B cell (primary cell): ENCODE measurements around the gene BUB1. TPM values are rescaled to one million over a fixed set of nuclear protein-coding genes. Genes with fewer than 3 reads are reported as not detected.

Experiments used
- ATAC-seq: fragments of 200-7000 bp; cut with Tn5 transposase; one replicate; pipeline ENCODE4 v1.10.0; 2021; ENCODE audit warnings: low read depth, mild to moderate bottlenecking, moderate number of reproducible peaks, moderate library complexity
- CTCF ChIA-PET: fragments of 350-600 bp; sonication (Branson Sonifier 250); formaldehyde crosslinking; loops from one replicate; lab custom pipeline; 2021; ENCODE audit warnings: antibody characterized with exemption, inconsistent platforms; lab: Charles Lee
- POLR2A ChIA-PET: fragments of 350-600 bp; sonication (Branson Sonifier 250); formaldehyde crosslinking; loops from one replicate; lab custom pipeline; 2021; ENCODE audit warnings: antibody characterized with exemption; lab: Charles Lee
- DNase-seq: peaks from one replicate; pipeline ENCODE4 v3.0.0; 2013
- H2AFZ ChIP-seq: 2 replicates; pipeline ENCODE4 v1.6.1; 2012; ENCODE audit warnings: mild to moderate bottlenecking, low read depth, low read length; ENCODE audit not compliant: insufficient read depth, poor library complexity, severe bottlenecking
- H3K27ac ChIP-seq, 2 donors: 1 replicate in 1 of 2; 2 replicates in 1 of 2; pipeline ENCODE4 v1.5.1; 2012 to 2013; ENCODE audit warnings: low read length in 2 of 2, mild to moderate bottlenecking in 2 of 2, moderate library complexity in 1 of 2
- H3K27me3 ChIP-seq, 4 experiments: fragments of 200-600 bp in 1 of 4; sonication (generic) in 1 of 4; replicated peaks in 1 of 4; 1 replicate in 2 of 4; 2 replicates in 2 of 4; pipeline versions ENCODE4 v1.6.1 to v1.7.0; 2013 to 2016; ENCODE audit warnings: low read length in 3 of 4, mild to moderate bottlenecking in 2 of 4, mixed read lengths in 1 of 4, moderate library complexity in 1 of 4; ENCODE audit not compliant: insufficient read depth in 4 of 4, control insufficient read depth in 3 of 4; ENCODE audit errors: control extremely low read depth in 1 of 4
- H3K36me3 ChIP-seq, 2 experiments: replicated peaks in 1 of 2; 1 replicate in 1 of 2; 2 replicates in 1 of 2; pipeline versions ENCODE4 v1.6.1 to v1.7.1; 2013; ENCODE audit warnings: low read length in 1 of 2; ENCODE audit not compliant: insufficient read depth in 2 of 2, control insufficient read depth in 1 of 2; ENCODE audit errors: control extremely low read depth in 1 of 2, extremely low read depth in 1 of 2
- H3K4me1 ChIP-seq, 2 donors: fragments of 200-600 bp in 1 of 2; sonication (generic) in 1 of 2; 1 replicate in 1 of 2; 2 replicates in 1 of 2; pipeline versions ENCODE4 v1.5.1 to v1.6.1; 2013 to 2017; ENCODE audit warnings: low read length in 2 of 2; ENCODE audit not compliant: control insufficient read depth in 2 of 2, insufficient read depth in 2 of 2
- H3K4me2 ChIP-seq: replicated peaks from 2 replicates; pipeline ENCODE3; 2012; ENCODE audit warnings: mild to moderate bottlenecking, low read depth, low read length; ENCODE audit not compliant: poor library complexity, severe bottlenecking
- H3K4me3 ChIP-seq, 5 experiments: fragments of 200-600 bp in 1 of 5; sonication (generic) in 1 of 5; 1 replicate in 3 of 5; 2 replicates in 2 of 5; pipeline versions ENCODE4 v1.5.1 to v1.7.0; 2011 to 2016; ENCODE audit warnings: low read length in 4 of 5, mild to moderate bottlenecking in 4 of 5, low read depth in 2 of 5, control low read depth in 1 of 5, moderate library complexity in 1 of 5; ENCODE audit not compliant: insufficient read depth in 1 of 5; ENCODE audit errors: control extremely low read depth in 1 of 5, extremely low read depth in 1 of 5
- H3K79me2 ChIP-seq: fragments of 200-600 bp; sonication (generic); one replicate; pipeline ENCODE4 v1.6.0; 2016; ENCODE audit warnings: low read length; ENCODE audit not compliant: control insufficient read depth, insufficient read depth
- H3K9ac ChIP-seq: fragments of 200-600 bp; sonication (generic); 2 replicates; pipeline ENCODE4 v1.6.1; 2017; ENCODE audit warnings: mild to moderate bottlenecking, low read length, moderate library complexity
- H3K9me3 ChIP-seq, 3 donors: one replicate each; pipeline versions ENCODE4 v1.6.1 to v1.7.1; 2013; ENCODE audit warnings: low read length in 2 of 3; ENCODE audit not compliant: control insufficient read depth in 2 of 3, insufficient read depth in 1 of 3; ENCODE audit errors: control extremely low read depth in 1 of 3
- H4K20me1 ChIP-seq: 2 replicates; pipeline ENCODE4 v1.6.0; 2012; ENCODE audit warnings: mild to moderate bottlenecking, low read length; ENCODE audit not compliant: insufficient read depth, control insufficient read depth, poor library complexity, severe bottlenecking
- H3K27ac Mint-ChIP-seq: one replicate; pipeline ENCODE4 v1.8.0; 2021; ENCODE audit warnings: mixed read lengths
- H3K27me3 Mint-ChIP-seq: one replicate; pipeline ENCODE4 v1.8.0; 2021; ENCODE audit warnings: mixed read lengths
- H3K4me1 Mint-ChIP-seq: one replicate; pipeline ENCODE4 v1.8.0; 2021; ENCODE audit warnings: mixed read lengths
- H3K4me3 Mint-ChIP-seq: one replicate; pipeline ENCODE4 v1.8.0; 2021; ENCODE audit warnings: mixed read lengths
- H3K9me3 Mint-ChIP-seq: one replicate; pipeline ENCODE4 v1.8.0; 2022; ENCODE audit warnings: mixed read lengths; ENCODE audit not compliant: insufficient read depth
- CTCF ChIP-seq: fragments of 200-600 bp; IDR thresholded peaks from one replicate; pipeline ENCODE4 v1.8.0; 2022; ENCODE audit warnings: antibody characterized with exemption, mild to moderate bottlenecking
- EZH2 ChIP-seq: IDR thresholded peaks from 2 replicates; pipeline ENCODE4 v1.6.1; 2012; ENCODE audit warnings: borderline replicate concordance, low read depth, mild to moderate bottlenecking, moderate library complexity, low read length; ENCODE audit not compliant: insufficient read depth, poor library complexity, severe bottlenecking
- WGBS: methylation state at CpG from one replicate; pipeline ENCODE4 v1.1.5; 2013; ENCODE audit warnings: missing lambda C conversion rate; ENCODE audit not compliant: insufficient coverage; 5-methylcytosine and 5-hydroxymethylcytosine counted together
- intact Hi-C: fragments of 100-400 bp; cut with micrococcal nuclease; formaldehyde crosslinking; loops from one replicate; pipeline ENCODE4 v1.10.0; 2022
- polyA plus RNA-seq: library from polyadenylated mRNA; depleted of rRNA; stranded (reverse); fragments of >200 nt; gene quantifications from 2 replicates; pipeline ENCODE4 v1.2.3, GENCODE V29; 2012
- total RNA-seq, 2 donors: library from RNA; stranded (reverse); fragments of 120-200 nt in 1 of 2; gene quantifications; 1 replicate in 1 of 2; 2 replicates in 1 of 2; pipeline versions ENCODE4 v1.2.3 to v1.2.4, GENCODE V29; 2013 to 2022

Gene BUB1
- total and polyA plus RNA-seq, 2 donors (not counting 1 experiment from before 2014, with no cell fraction given) = 0.85 to 2.0 TPM

- TF ChIP-seq EZH2 = no peak
- TF ChIP-seq CTCF = no peak
- H3K27me3 Mint-ChIP-seq = peaks cover 68% of the 10 kb centered on the region
- Histone ChIP-seq H3K27me3 (peaks cover 0 to 18% (median 12%) of the 10 kb centered on the region in 4 experiments), H3K79me2 (no peaks in the 10 kb centered on the region), H3K4me2 (no peak overlapping the region), H4K20me1 (no peaks in the 10 kb centered on the region), H3K4me3 (no peak overlapping the region), H3K9ac (no peak overlapping the region), H3K36me3 (no peaks in the 10 kb centered on the region), H3K9me3 (peaks cover 0 to 6% (median 0%) of the 10 kb centered on the region in 3 donors), H3K27ac (no peak overlapping the region), H3K4me1 (no peaks in the 10 kb centered on the region), H2AFZ (no peak overlapping the region)
- 93% methylated on average over 6 of the region's 6 CpGs for WGBS
- POLR2A ChIA-PET = no interaction called here
- H3K4me3 Mint-ChIP-seq = no peak overlapping the region
- intact Hi-C loops = no loop called here
- no peaks in the 10 kb centered on the region for H3K4me1 Mint-ChIP-seq
- CTCF ChIA-PET = interaction anchor here (1.0 kb wide), 1 partner anchor 1167 kb away, joined by 3 read pairs; no protein-coding TSS in a partner anchor
- DNase-seq (no peak), ATAC-seq (no peak)
- no peaks in the 10 kb centered on the region for H3K9me3 Mint-ChIP-seq
- H3K27ac Mint-ChIP-seq = no peak overlapping the region
Observed at GRCh38 chr2:110713513-110714362, 35.9 kb upstream of the BUB1 start.

- CTCF ChIA-PET = interaction anchor here (1.3 kb wide), 1 partner anchor 11 kb away, joined by 3 read pairs; no protein-coding TSS in a partner anchor
- H3K4me3 ChIP-seq = no peak overlapping the region
- H2AFZ ChIP-seq = no peak overlapping the region
- H3K9me3 ChIP-seq = peaks cover 0 to 6% (median 0%) of the 10 kb centered on the region in 3 donors
- no peak overlapping the region for H3K4me2 ChIP-seq
- TF ChIP-seq CTCF (no peak), EZH2 (no peak)
- ATAC-seq (no peak), DNase-seq (no peak)
- peaks cover 0 to 18% (median 9%) of the 10 kb centered on the region in 4 experiments for H3K27me3 ChIP-seq
- H4K20me1 ChIP-seq = no peaks in the 10 kb centered on the region
- Mint-ChIP-seq H3K4me1 (no peaks in the 10 kb centered on the region), H3K4me3 (no peak overlapping the region), H3K27ac (no peak overlapping the region), H3K27me3 (peaks cover 71% of the 10 kb centered on the region), H3K9me3 (no peaks in the 10 kb centered on the region)
- no peak overlapping the region for H3K27ac ChIP-seq
- POLR2A ChIA-PET = no interaction called here
- intact Hi-C loops = no loop called here
- H3K36me3 ChIP-seq = no peaks in the 10 kb centered on the region
- H3K9ac ChIP-seq = no peak overlapping the region
- WGBS = 100% methylated on average over 1 of the region's 1 CpG
- no peaks in the 10 kb centered on the region for H3K79me2 ChIP-seq
- H3K4me1 ChIP-seq = no peaks in the 10 kb centered on the region
Observed at GRCh38 chr2:110712737-110713136, 34.9 kb upstream of the BUB1 start.
